Uterus (tissue), 4 donors: ENCODE results near the gene FUT8. TPM values are rescaled to one million over a fixed set of nuclear protein-coding genes. Genes with fewer than 3 reads are reported as not detected.

Source experiments
- DNase-seq, 2 donors: peaks; one replicate each; pipeline ENCODE4 v3.0.0-alpha.2; 2019 to 2020
- H3K27ac ChIP-seq, 2 donors: fragments of 200-600 bp; sonication (generic); 1 replicate in 1 of 2; 2 replicates in 1 of 2; pipeline ENCODE4 v1.5.1; 2016 to 2018
- H3K27me3 ChIP-seq, 2 donors: fragments of 200-600 bp; sonication (generic); one replicate each; pipeline ENCODE4 v1.5.1; 2018 to 2019; ENCODE audit warnings: control low read depth in 1 of 2
- H3K36me3 ChIP-seq, 2 donors: fragments of 200-600 bp; sonication (generic); one replicate each; pipeline ENCODE4 v1.5.1; 2019; ENCODE audit warnings: control low read depth in 1 of 2
- H3K4me1 ChIP-seq, 2 donors: fragments of 200-600 bp; sonication (generic); one replicate each; pipeline ENCODE4 v1.5.1; 2018 to 2019; ENCODE audit warnings: control low read depth in 1 of 2
- H3K4me3 ChIP-seq, 2 donors: fragments of 200-600 bp; sonication (generic); 1 replicate in 1 of 2; 2 replicates in 1 of 2; pipeline ENCODE4 v1.5.1; 2018 to 2019; ENCODE audit warnings: mild to moderate bottlenecking in 1 of 2
- H3K9me3 ChIP-seq, 2 donors: fragments of 200-600 bp; sonication (generic); one replicate each; pipeline ENCODE4 v1.5.1; 2019; ENCODE audit warnings: control low read depth in 1 of 2
- POLR2A ChIP-seq, 2 donors: fragments of 450-650 bp; IDR thresholded peaks; one replicate each; pipeline ENCODE4 v1.6.1; 2016; ENCODE audit warnings: antibody characterized with exemption in 2 of 2, mild to moderate bottlenecking in 1 of 2, moderate library complexity in 1 of 2
- intact Hi-C: fragments of 100-400 bp; cut with DNase I; formaldehyde crosslinking; loops from one replicate; pipeline ENCODE4 v1.15.1; 2023; ENCODE audit warnings: low total_unique reads
- total RNA-seq, 4 donors: library from RNA; depleted of rRNA in 3 of 4; stranded (reverse); fragments of >200 nt in 3 of 4; gene quantifications; one replicate each; pipeline versions ENCODE4 v1.1.0 to v1.2.4, GENCODE V29; 2014 to 2023
- TF ChIP-seq, protein P1 (sequence below), 4 experiments: fragments of 200-600 bp in 2 of 4; fragments of 450-650 bp in 2 of 4; sonication (generic) in 2 of 4; IDR thresholded peaks; one replicate each; pipeline ENCODE4 v1.5.1; 2016 to 2019; ENCODE audit warnings: antibody characterized with exemption in 4 of 4, mild to moderate bottlenecking in 2 of 4, moderate library complexity in 1 of 4
- donor health status: DM: yes; HTN: yes; CAD: no.

Gene FUT8
- total RNA-seq, 4 donors from 2014 or later, result 39.2 to 57.6 (median 51.8) TPM

DNA sequence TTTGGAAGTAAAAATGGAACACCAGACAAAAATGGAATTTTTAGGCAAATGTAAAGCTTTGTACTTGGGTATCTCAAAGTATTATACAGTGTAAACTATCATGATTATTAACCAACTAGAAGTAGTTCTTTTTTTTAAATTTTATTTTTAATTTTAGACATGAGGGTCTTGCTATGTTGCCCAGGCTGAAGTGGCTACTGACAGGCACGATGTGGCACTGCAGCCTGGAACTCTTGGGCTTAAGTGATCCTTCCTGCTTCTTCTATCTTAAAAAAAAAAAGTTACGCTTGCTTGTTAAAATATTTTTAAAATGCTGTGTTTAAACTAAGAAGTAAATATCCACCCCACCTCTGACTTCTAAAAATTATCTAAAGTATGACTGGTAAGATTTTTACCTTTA lies 1.9 kb upstream of the FUT8 start:
- Histone ChIP-seq H3K4me3 (no peak overlapping the region), H3K36me3 (no peaks in the 10 kb centered on the region), H3K27ac (peak overlapping the region in 1 of 2 donors; percentile 98), H3K9me3 (no peaks in the 10 kb centered on the region), H3K27me3 (no peaks in the 10 kb centered on the region), H3K4me1 (no peaks in the 10 kb centered on the region)
- intact Hi-C loops, result loop anchor here (10.0 kb wide), 1 partner anchor 414 kb away; no protein-coding TSS in a partner anchor
- no peak for DNase-seq
- TF ChIP-seq, protein P1, sequence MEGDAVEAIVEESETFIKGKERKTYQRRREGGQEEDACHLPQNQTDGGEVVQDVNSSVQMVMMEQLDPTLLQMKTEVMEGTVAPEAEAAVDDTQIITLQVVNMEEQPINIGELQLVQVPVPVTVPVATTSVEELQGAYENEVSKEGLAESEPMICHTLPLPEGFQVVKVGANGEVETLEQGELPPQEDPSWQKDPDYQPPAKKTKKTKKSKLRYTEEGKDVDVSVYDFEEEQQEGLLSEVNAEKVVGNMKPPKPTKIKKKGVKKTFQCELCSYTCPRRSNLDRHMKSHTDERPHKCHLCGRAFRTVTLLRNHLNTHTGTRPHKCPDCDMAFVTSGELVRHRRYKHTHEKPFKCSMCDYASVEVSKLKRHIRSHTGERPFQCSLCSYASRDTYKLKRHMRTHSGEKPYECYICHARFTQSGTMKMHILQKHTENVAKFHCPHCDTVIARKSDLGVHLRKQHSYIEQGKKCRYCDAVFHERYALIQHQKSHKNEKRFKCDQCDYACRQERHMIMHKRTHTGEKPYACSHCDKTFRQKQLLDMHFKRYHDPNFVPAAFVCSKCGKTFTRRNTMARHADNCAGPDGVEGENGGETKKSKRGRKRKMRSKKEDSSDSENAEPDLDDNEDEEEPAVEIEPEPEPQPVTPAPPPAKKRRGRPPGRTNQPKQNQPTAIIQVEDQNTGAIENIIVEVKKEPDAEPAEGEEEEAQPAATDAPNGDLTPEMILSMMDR (IDR thresholded peaks at IDR 0.05), result no peak
- no peak for TF ChIP-seq POLR2A (IDR thresholded peaks at IDR 0.05)

DNA sequence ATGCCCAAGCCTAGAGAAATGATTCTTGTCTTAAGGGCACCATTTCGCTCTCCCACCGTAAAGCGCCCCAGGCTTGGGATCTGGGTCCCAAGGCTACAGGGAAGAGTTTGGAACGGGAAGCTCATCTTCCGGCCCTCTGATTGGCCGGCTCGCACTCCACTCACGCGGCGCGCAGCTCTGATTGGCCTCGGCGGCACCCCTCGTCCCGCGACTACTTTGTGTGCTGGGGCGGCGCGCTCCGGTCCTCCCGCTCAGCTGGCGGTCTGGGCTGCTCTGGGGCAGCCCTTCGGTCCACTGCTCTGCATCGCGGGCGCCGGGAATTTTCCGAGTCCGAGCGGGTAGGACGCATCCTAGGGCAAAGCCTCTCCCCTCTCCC lies 886 bp upstream of the FUT8 start:
- intact Hi-C loops, result loop anchor here (10.0 kb wide), 1 partner anchor 413 kb away; no protein-coding TSS in a partner anchor
- peak; percentile 55 to 70 for TF ChIP-seq POLR2A (IDR thresholded peaks at IDR 0.05)
- TF ChIP-seq, protein P1 (IDR thresholded peaks at IDR 0.05), result no peak

DNA sequence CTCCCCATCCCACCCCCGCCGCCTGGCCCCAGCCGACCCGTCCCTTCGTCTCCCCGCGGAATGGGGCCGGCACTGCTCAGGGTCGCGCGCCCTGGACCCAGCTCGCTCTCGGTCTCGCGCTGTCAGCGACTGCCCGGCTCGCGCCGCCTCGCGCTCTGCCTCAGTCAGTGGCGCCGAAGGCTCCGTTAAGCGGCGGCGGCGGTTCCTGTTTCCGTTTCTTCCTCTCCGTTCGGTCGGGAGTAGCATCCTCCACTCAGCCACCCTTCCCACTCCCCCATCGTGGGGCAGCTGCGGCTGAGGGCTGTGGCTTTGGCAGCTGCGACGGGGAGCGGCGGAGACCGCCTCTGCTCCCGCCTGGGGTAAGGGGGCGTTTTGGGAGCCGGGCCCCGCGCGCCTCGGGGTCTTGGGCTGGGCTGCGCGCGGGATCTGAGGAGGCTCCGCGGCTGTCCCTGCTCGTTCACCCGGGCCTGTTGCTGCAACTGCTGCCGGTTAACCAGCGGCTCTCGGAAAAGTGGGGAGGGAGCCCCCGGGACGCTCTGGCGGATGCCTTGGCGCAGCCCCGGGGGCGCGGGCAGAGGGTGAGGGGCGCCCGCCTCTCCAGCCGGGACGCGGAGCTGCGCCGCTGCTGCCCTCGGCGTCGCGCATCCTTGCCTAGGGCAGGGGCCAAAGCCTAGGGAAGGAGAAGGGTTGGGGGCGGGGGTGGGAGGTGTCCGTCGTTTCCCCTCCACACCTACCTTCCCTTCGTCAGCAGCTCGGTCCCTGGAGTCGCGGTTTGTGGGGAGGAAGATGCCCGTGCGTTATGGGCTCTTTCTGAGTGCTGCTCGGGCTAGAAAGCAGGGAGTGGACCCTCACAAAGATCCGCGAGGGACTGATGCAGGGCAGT lies 567 bp downstream of the FUT8 start:
- DNase-seq, result peak; percentile 20 to 49
- Histone ChIP-seq H3K4me1 (no peaks in the 10 kb centered on the region), H3K27ac (peak overlapping the region; percentile 90 to 98), H3K36me3 (no peaks in the 10 kb centered on the region), H3K27me3 (no peaks in the 10 kb centered on the region), H3K9me3 (no peaks in the 10 kb centered on the region), H3K4me3 (peak overlapping the region; percentile 75 to 93)
- TF ChIP-seq POLR2A (IDR thresholded peaks at IDR 0.05), result no peak
- TF ChIP-seq, protein P1 (IDR thresholded peaks at IDR 0.05), result no peak
- intact Hi-C loops, result loop anchor here (10.0 kb wide), 1 partner anchor 412 kb away; no protein-coding TSS in a partner anchor

More for the DNA sequence above, 886 bp upstream of the FUT8 start:
- Histone ChIP-seq H3K27ac (peak overlapping the region; percentile 90 to 98), H3K36me3 (no peaks in the 10 kb centered on the region), H3K4me3 (peak overlapping the region; percentile 75 to 93), H3K4me1 (no peaks in the 10 kb centered on the region), H3K27me3 (no peaks in the 10 kb centered on the region), H3K9me3 (no peaks in the 10 kb centered on the region)
- DNase-seq, result peak; percentile 91 to 92

DNA sequence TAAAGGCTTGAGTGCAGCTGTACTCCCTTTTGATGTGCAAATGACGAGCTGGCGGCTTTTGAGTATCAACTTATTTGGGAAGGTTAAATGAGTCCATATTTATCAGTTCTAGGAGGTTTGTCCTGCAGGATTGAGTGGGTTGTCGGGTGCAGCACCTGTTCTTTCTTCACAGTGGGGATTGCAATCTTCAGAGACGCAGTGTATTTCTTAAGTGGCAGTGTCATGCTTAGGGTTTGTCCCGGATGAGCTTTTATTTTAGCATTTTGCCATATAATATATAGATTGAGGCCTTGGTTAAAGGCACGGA lies 1.2 kb downstream of the FUT8 start:
- intact Hi-C loops, result loop anchor here (10.0 kb wide), 1 partner anchor 411 kb away; no protein-coding TSS in a partner anchor
- Histone ChIP-seq H3K9me3 (no peaks in the 10 kb centered on the region), H3K36me3 (no peaks in the 10 kb centered on the region), H3K27me3 (no peaks in the 10 kb centered on the region), H3K4me1 (no peaks in the 10 kb centered on the region), H3K27ac (peak overlapping the region; percentile 90 to 98), H3K4me3 (peak overlapping the region; percentile 75 to 93)
- no peak for TF ChIP-seq POLR2A (IDR thresholded peaks at IDR 0.05)
- TF ChIP-seq, protein P1 (IDR thresholded peaks at IDR 0.05), result no peak
- DNase-seq, result no peak

DNA sequence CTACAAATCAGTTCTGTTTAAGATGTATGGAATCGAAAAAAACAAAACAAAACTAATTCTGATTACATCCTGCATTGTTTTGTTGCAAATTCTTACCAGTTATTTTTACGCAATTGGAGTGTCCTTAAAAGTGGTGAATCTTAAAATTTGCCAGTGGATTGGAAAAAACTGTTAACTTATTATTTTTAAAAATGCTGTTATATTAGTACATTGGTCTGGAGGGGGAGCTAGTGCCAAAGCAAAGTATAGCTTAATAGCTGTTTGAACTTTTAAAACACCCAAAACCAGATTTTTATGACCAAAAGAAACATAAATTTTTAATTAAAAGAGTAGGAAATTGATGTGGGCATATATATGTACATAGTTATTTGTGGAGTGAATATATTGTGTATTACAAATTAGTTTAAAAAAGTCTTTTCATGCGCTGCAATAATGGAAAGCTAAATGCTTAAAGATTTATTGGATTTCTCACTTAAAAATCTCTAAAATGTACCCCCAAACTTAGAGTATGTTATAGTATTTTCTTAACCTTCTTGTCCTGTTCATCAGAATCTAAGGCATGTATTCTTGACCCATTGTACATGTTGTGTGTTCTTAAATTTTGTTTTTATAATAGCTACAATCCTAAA lies 2.5 kb downstream of the FUT8 start:
- no peaks in the 10 kb centered on the region for H3K27me3 ChIP-seq
- H3K4me1 ChIP-seq, result no peaks in the 10 kb centered on the region
- intact Hi-C loops, result loop anchor here (10.0 kb wide), 1 partner anchor 410 kb away; no protein-coding TSS in a partner anchor
- H3K27ac ChIP-seq, result no peak overlapping the region
- TF ChIP-seq POLR2A (IDR thresholded peaks at IDR 0.05), result no peak
- TF ChIP-seq, protein P1 (IDR thresholded peaks at IDR 0.05), result peak; percentile 30 to 43 (median 40)
- H3K9me3 ChIP-seq, result no peaks in the 10 kb centered on the region
- DNase-seq, result no peak
- H3K36me3 ChIP-seq, result no peaks in the 10 kb centered on the region
- H3K4me3 ChIP-seq, result no peak overlapping the region
